ENCODE measurements around the gene KLRC3.

- no peak for TF ChIP-seq POLR2A (IDR thresholded peaks at IDR 0.05)
- TF ChIP-seq CTCF (IDR thresholded peaks at IDR 0.05), result no peak
Observed at GRCh38 chr12:10389904-10390303, 30.5 kb downstream of the KLRC3 start, which contains the start of gene KLRK1.
